Endothelial cell of umbilical vein (primary cell): ENCODE measurements around the gene ULK4. TPM values are rescaled to one million over a fixed set of nuclear protein-coding genes. Genes with fewer than 3 reads are reported as not detected.

ENCODE experiments used
- BruUV-seq: library from RNA; stranded (reverse); fragments of 400-500 nt; replicated peaks from 2 replicates; lab custom pipeline; 2021; lab: Mats Ljungman, UMichigan
- CTCF ChIA-PET: fragments of 300-600, 350-600 bp; sonication (Branson Sonifier 250); formaldehyde crosslinking; loops from one replicate; lab custom pipeline; 2021; ENCODE audit warnings: antibody characterized with exemption, inconsistent platforms; lab: Charles Lee
- POLR2A ChIA-PET: fragments of 300-600, 350-600 bp; sonication (Branson Sonifier 250); formaldehyde crosslinking; loops from one replicate; lab custom pipeline; 2021; ENCODE audit warnings: antibody characterized with exemption, inconsistent platforms; lab: Charles Lee
- DNase-seq: peaks from one replicate; pipeline ENCODE4 v3.0.0-alpha.2; 2011; ENCODE audit warnings: low read depth, low spot score
- FAIRE-seq: peaks from 2 replicates; lab custom pipeline; 2011; peaks lifted over from hg19 to GRCh38; lab: Jason Lieb, UNC
- H2AFZ ChIP-seq: 2 replicates; pipeline ENCODE4 v1.6.0; 2012; ENCODE audit warnings: low read depth, low read length, control low read depth, inconsistent platforms
- H3K27ac ChIP-seq: 2 replicates; pipeline ENCODE4 v1.5.1; 2011; ENCODE audit warnings: low read depth, mild to moderate bottlenecking, control low read depth, low read length, moderate library complexity; ENCODE audit not compliant: insufficient read depth
- H3K27me3 ChIP-seq, 2 experiments: 2 replicates each; pipeline versions ENCODE4 v1.6.0 to v1.6.1; 2011; ENCODE audit warnings: low read length in 2 of 2, mixed read lengths in 1 of 2; ENCODE audit not compliant: control insufficient read depth in 2 of 2, insufficient read depth in 2 of 2
- H3K36me3 ChIP-seq, 2 experiments: 2 replicates in 1 of 2; 3 replicates in 1 of 2; pipeline ENCODE4 v1.5.1; 2011; ENCODE audit warnings: low read length in 2 of 2, mild to moderate bottlenecking in 1 of 2, moderate library complexity in 1 of 2; ENCODE audit not compliant: control insufficient read depth in 2 of 2, insufficient read depth in 2 of 2; ENCODE audit errors: extremely low read depth in 1 of 2
- H3K4me1 ChIP-seq: 3 replicates; pipeline ENCODE4 v1.5.1; 2011; ENCODE audit warnings: mild to moderate bottlenecking, low read length; ENCODE audit not compliant: control insufficient read depth, insufficient read depth; ENCODE audit errors: extremely low read depth
- H3K4me2 ChIP-seq: 2 replicates; pipeline ENCODE4 v1.6.1; 2011; ENCODE audit warnings: low read length, control low read depth, mixed read lengths; ENCODE audit not compliant: insufficient read depth
- H3K4me3 ChIP-seq, 3 experiments: fragments of 200-600 bp in 1 of 3; sonication (generic), shearing (Covaris generic) in 1 of 3; replicated peaks in 1 of 3; 2 replicates each; pipeline ENCODE4 v1.5.1; 2011 to 2016; ENCODE audit warnings: control low read depth in 3 of 3, low read length in 3 of 3, mild to moderate bottlenecking in 2 of 3, inconsistent platforms in 1 of 3, low read depth in 1 of 3, moderate library complexity in 1 of 3; ENCODE audit not compliant: insufficient read depth in 1 of 3
- H3K79me2 ChIP-seq: 2 replicates; pipeline ENCODE4 v1.6.0; 2012; ENCODE audit warnings: low read length, inconsistent platforms; ENCODE audit not compliant: control insufficient read depth, insufficient read depth
- H3K9ac ChIP-seq: replicated peaks from 2 replicates; pipeline ENCODE3; 2011; ENCODE audit warnings: low read length, control low read depth; ENCODE audit not compliant: insufficient read depth; ENCODE audit errors: extremely low read depth
- H3K9me1 ChIP-seq: replicated peaks from 3 replicates; pipeline ENCODE4 v1.6.0; 2011; ENCODE audit warnings: mild to moderate bottlenecking, low read length; ENCODE audit not compliant: control insufficient read depth, insufficient read depth; ENCODE audit errors: extremely low read depth
- H3K9me3 ChIP-seq: replicated peaks from 2 replicates; pipeline ENCODE4 v1.5.1; 2012; ENCODE audit warnings: low read length, inconsistent platforms; ENCODE audit not compliant: control insufficient read depth, insufficient read depth
- H4K20me1 ChIP-seq: replicated peaks from 2 replicates; pipeline ENCODE3; 2011; ENCODE audit warnings: mild to moderate bottlenecking, low read length; ENCODE audit not compliant: control insufficient read depth, insufficient read depth; ENCODE audit errors: extremely low read depth
- EZH2 ChIP-seq: IDR thresholded peaks from 2 replicates; pipeline ENCODE4 v1.6.1; 2012; ENCODE audit warnings: borderline replicate concordance, low read depth, mild to moderate bottlenecking, moderate library complexity, low read length, inconsistent platforms; ENCODE audit not compliant: severe bottlenecking
- FOS ChIP-seq: IDR thresholded peaks from 2 replicates; pipeline ENCODE4 v1.6.1; 2011; ENCODE audit warnings: mild to moderate bottlenecking, low read length, moderate library complexity, borderline replicate concordance; ENCODE audit not compliant: insufficient read depth
- MYC ChIP-seq: IDR thresholded peaks from one replicate; pipeline ENCODE4 v1.6.1; 2011; ENCODE audit warnings: mild to moderate bottlenecking, low read depth, low read length
- POLR2A ChIP-seq: IDR thresholded peaks from 2 replicates; pipeline ENCODE4 v1.6.1; 2012; ENCODE audit warnings: low read depth, mild to moderate bottlenecking, control low read depth, low read length
- POLR2AphosphoS5 ChIP-seq: IDR thresholded peaks from 2 replicates; pipeline ENCODE4 v1.6.1; 2012; ENCODE audit warnings: low read depth, mild to moderate bottlenecking, control low read depth, low read length, moderate library complexity; ENCODE audit not compliant: insufficient read depth
- dilution Hi-C: fragments of 300-500 bp; cut with MboI; formaldehyde crosslinking; loops from one replicate; pipeline ENCODE4 v1.15.0; 2019; ENCODE audit warnings: low sequenced_read_pairs; ENCODE audit not compliant: extremely low pct_ligation_motif_present
- intact Hi-C: fragments of 100-400 bp; cut with micrococcal nuclease; formaldehyde crosslinking; loops from one replicate; pipeline ENCODE4 v1.10.0; 2022
- polyA plus RNA-seq, 4 experiments: library from polyadenylated mRNA; depleted of rRNA in 3 of 4; stranded (reverse) in 3 of 4; unstranded in 1 of 4; fragments of >200 nt; gene quantifications; 2 replicates each; pipeline versions ENCODE4 v1.2.1 to v1.2.3, GENCODE V29; 2011 to 2012; ENCODE audit warnings: missing spikeins in 1 of 4
- total RNA-seq: library from RNA; stranded (reverse); gene quantifications from 2 replicates; pipeline ENCODE4 v1.2.3, GENCODE V29; 2021

ULK4 gene
- total and polyA plus RNA-seq, 2 donors (not counting 3 experiments of a cell fraction or from before 2014, with no cell fraction given): 3.3 to 16.0 TPM

GRCh38 chr3:41198950-41199865 lies 762.7 kb downstream of the ULK4 start, which contains the start of gene CTNNB1:
CTNNB1 (plus strand) TSS chr3:41199505; CDS start chr3:41224069, 24,564 bp downstream.
- Histone ChIP-seq H3K4me1 (peaks cover 18% of the 10 kb centered on the region), H2AFZ (peak within 1 kb of the TSS; percentile 95), H3K36me3 (no peaks in the 10 kb centered on the region), H3K4me2 (peak within 1 kb of the TSS; percentile 98), H3K27ac (peak within 1 kb of the TSS; percentile 79), H3K9me3 (no peaks in the 10 kb centered on the region), H3K4me3 (peak within 1 kb of the TSS; percentile 35 to 90 (median 83)), H4K20me1 (peaks cover 19% of the 10 kb centered on the region), H3K79me2 (peaks cover 47% of the 10 kb centered on the region), H3K27me3 (peaks cover 2 to 6% of the 10 kb centered on the region in 2 experiments), H3K9ac (peak within 1 kb of the TSS; percentile 93), H3K9me1 (no peaks in the 10 kb centered on the region)
- ChIA-PET CTCF (interaction anchor here (0.6 to 1.4 kb wide), 9 partner anchors 12 to 890 kb away, joined by 3 to 4 read pairs (median 3); no protein-coding TSS in a partner anchor), POLR2A (interaction anchor here (0.6 to 2.7 kb wide), 19 partner anchors 8 to 746 kb away, joined by 3 to 12 read pairs (median 4); no protein-coding TSS in a partner anchor)
- TF ChIP-seq POLR2A (peak; percentile 95), FOS (no peak), EZH2 (no peak), POLR2AphosphoS5 (peak; percentile 97), MYC (no peak)
- dilution Hi-C loops (no loop called here), intact Hi-C loops (loop anchor here (1.0 to 5.0 kb wide), 5 partner anchors 42 to 321 kb away; no protein-coding TSS in a partner anchor)
- no TSS peak for BruUV-seq
- DNase-seq (peak; percentile 91), FAIRE-seq (peak; percentile 70)
